ENCODE results near the gene WBP2. TPM values are rescaled to one million over a fixed set of nuclear protein-coding genes. Genes with fewer than 3 reads are reported as not detected.

The WBP2 gene
- total and polyA plus RNA-seq, 2 of the 13 experiments (the other 11 are each of a cell fraction or from before 2014, with no cell fraction given): 29.2 to 29.5 TPM

- TF ChIP-seq, protein P1, sequence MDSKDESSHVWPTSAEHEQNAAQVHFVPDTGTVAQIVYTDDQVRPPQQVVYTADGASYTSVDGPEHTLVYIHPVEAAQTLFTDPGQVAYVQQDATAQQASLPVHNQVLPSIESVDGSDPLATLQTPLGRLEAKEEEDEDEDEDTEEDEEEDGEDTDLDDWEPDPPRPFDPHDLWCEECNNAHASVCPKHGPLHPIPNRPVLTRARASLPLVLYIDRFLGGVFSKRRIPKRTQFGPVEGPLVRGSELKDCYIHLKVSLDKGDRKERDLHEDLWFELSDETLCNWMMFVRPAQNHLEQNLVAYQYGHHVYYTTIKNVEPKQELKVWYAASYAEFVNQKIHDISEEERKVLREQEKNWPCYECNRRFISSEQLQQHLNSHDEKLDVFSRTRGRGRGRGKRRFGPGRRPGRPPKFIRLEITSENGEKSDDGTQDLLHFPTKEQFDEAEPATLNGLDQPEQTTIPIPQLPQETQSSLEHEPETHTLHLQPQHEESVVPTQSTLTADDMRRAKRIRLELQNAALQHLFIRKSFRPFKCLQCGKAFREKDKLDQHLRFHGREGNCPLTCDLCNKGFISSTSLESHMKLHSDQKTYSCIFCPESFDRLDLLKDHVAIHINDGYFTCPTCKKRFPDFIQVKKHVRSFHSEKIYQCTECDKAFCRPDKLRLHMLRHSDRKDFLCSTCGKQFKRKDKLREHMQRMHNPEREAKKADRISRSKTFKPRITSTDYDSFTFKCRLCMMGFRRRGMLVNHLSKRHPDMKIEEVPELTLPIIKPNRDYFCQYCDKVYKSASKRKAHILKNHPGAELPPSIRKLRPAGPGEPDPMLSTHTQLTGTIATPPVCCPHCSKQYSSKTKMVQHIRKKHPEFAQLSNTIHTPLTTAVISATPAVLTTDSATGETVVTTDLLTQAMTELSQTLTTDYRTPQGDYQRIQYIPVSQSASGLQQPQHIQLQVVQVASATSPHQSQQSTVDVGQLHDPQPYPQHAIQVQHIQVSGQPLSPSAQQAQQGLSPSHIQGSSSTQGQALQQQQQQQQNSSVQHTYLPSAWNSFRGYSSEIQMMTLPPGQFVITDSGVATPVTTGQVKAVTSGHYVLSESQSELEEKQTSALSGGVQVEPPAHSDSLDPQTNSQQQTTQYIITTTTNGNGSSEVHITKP (CRISPR knock-in tag; IDR thresholded peaks at IDR 0.05; ENCODE audit: low read depth): peak; percentile 90
- TF ChIP-seq TBX2 (CRISPR knock-in tag; IDR thresholded peaks at IDR 0.05; ENCODE audit: borderline replicate concordance) (peak; percentile 90), ZSCAN25 (CRISPR knock-in tag; IDR thresholded peaks at IDR 0.05) (peak; percentile 41; the same call in 1 of the 2 replicates), EP300 (IDR thresholded peaks at IDR 0.05; ENCODE audit: low read depth in 2 of 2, low read length in 2 of 2) (peak; percentile 81 to 82; a peak in 3 of 4 replicates), EP300 (CRISPR knock-in tag; IDR thresholded peaks at IDR 0.05; ENCODE audit: borderline replicate concordance) (peak; percentile 75; the same call in 1 of the 2 replicates), DZIP1 (CRISPR knock-in tag; IDR thresholded peaks at IDR 0.05) (0 out of 2 replicates have a peak, but pooled peaks have one; percentile 59), XRCC5 (optimal IDR thresholded peaks at IDR 0.05; ENCODE audit: low read length) (no peak), ZNF550 (CRISPR knock-in tag; IDR thresholded peaks at IDR 0.05; ENCODE audit: borderline replicate concordance) (peak; percentile 17; the same call in 1 of the 2 replicates), ZNF12 (CRISPR knock-in tag; IDR thresholded peaks at IDR 0.05) (peak; percentile 27), NCOR1 (IDR thresholded peaks at IDR 0.05; ENCODE audit: borderline replicate concordance, low read length) (peak; percentile 34; the same call in 1 of the 2 replicates)
- TF ChIP-seq, protein P2, sequence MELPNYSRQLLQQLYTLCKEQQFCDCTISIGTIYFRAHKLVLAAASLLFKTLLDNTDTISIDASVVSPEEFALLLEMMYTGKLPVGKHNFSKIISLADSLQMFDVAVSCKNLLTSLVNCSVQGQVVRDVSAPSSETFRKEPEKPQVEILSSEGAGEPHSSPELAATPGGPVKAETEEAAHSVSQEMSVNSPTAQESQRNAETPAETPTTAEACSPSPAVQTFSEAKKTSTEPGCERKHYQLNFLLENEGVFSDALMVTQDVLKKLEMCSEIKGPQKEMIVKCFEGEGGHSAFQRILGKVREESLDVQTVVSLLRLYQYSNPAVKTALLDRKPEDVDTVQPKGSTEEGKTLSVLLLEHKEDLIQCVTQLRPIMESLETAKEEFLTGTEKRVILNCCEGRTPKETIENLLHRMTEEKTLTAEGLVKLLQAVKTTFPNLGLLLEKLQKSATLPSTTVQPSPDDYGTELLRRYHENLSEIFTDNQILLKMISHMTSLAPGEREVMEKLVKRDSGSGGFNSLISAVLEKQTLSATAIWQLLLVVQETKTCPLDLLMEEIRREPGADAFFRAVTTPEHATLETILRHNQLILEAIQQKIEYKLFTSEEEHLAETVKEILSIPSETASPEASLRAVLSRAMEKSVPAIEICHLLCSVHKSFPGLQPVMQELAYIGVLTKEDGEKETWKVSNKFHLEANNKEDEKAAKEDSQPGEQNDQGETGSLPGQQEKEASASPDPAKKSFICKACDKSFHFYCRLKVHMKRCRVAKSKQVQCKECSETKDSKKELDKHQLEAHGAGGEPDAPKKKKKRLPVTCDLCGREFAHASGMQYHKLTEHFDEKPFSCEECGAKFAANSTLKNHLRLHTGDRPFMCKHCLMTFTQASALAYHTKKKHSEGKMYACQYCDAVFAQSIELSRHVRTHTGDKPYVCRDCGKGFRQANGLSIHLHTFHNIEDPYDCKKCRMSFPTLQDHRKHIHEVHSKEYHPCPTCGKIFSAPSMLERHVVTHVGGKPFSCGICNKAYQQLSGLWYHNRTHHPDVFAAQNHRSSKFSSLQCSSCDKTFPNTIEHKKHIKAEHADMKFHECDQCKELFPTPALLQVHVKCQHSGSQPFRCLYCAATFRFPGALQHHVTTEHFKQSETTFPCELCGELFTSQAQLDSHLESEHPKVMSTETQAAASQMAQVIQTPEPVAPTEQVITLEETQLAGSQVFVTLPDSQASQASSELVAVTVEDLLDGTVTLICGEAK (IDR thresholded peaks at IDR 0.05): no peak
- TF ChIP-seq, protein P2 (CRISPR knock-in tag; IDR thresholded peaks at IDR 0.05): peak; percentile 69; the same call in 1 of the 2 replicates
Measured at GRCh38 chr17:75869282-75870141, 14.4 kb upstream of the WBP2 start (continued).

Measured in HepG2 (cell line).